Esophagus (tissue), 2 donors: ENCODE measurements around the gene DNAH6. TPM values are rescaled to one million over a fixed set of nuclear protein-coding genes. Genes with fewer than 3 reads are reported as not detected.
"Not testable (repeated sequence)": the region's sequence is repeated elsewhere in the genome, so short reads cannot be mapped to it uniquely, and the experiment has no call there.

Source experiments
- H3K27ac ChIP-seq, 2 donors: one replicate each; pipeline ENCODE4 v1.5.1; 2013; ENCODE audit warnings: low read depth in 2 of 2, mild to moderate bottlenecking in 2 of 2, inconsistent platforms in 1 of 2, low read length in 1 of 2, moderate library complexity in 1 of 2
- H3K27me3 ChIP-seq, 2 donors: one replicate each; pipeline ENCODE4 v1.6.1; 2013; ENCODE audit warnings: low read length in 2 of 2, control low read depth in 1 of 2, mild to moderate bottlenecking in 1 of 2; ENCODE audit not compliant: insufficient read depth in 2 of 2, control insufficient read depth in 1 of 2
- H3K36me3 ChIP-seq, 2 donors: one replicate each; pipeline ENCODE4 v1.6.1; 2013; ENCODE audit warnings: low read length in 1 of 2; ENCODE audit not compliant: control insufficient read depth in 2 of 2, insufficient read depth in 2 of 2
- H3K4me1 ChIP-seq, 2 donors: one replicate each; pipeline ENCODE4 v1.6.1; 2013; ENCODE audit warnings: low read length in 1 of 2; ENCODE audit not compliant: control insufficient read depth in 2 of 2, insufficient read depth in 2 of 2
- H3K4me3 ChIP-seq, 2 donors: one replicate each; pipeline ENCODE4 v1.5.1; 2013; ENCODE audit warnings: low read length in 2 of 2, mild to moderate bottlenecking in 2 of 2, low read depth in 1 of 2, moderate library complexity in 1 of 2
- H3K9me3 ChIP-seq, 2 donors: one replicate each; pipeline ENCODE4 v1.6.1; 2013; ENCODE audit warnings: mild to moderate bottlenecking in 2 of 2, low read depth in 1 of 2, low read length in 1 of 2, moderate library complexity in 1 of 2; ENCODE audit not compliant: control insufficient read depth in 2 of 2, insufficient read depth in 1 of 2
- whole genome bisulfite sequencing, 2 donors: extraction: QIAGEN DNeasy Blood & Tissue Kit; methylation state at CpG; one replicate each; pipeline ENCODE4 v1.1.7; 2013; 5-methylcytosine and 5-hydroxymethylcytosine counted together
- polyA plus RNA-seq, 2 donors: library from polyadenylated mRNA; stranded (reverse); fragments of 200-250 nt; gene quantifications; one replicate each; pipeline ENCODE4 v1.2.3, GENCODE V29; 2013
- donor health status: healthy with polysubstance abuse.
- donor health status: Bipolar disorder and iron deficiency.

Gene DNAH6
- polyA plus RNA-seq, 2 donors: 0.06 to 0.10 TPM

DNA sequence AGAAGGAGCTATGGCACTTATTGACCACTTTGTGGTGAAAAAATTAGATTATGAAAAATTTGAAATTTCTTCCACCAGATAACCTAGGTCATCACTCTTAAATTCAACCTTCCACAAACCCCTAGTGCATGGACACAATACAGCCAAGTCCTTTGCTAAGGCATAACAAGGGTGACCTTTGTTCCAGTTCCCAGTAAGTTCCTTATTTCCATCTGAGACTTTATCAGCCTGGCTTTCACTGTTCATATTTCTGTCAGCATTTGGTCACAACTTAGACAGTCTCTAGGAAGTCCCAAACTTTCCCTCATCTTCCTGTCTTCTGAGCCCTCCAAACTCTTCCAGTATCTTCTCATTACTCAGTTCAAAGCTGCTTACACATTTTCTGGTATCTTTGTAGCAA is 232.0 kb downstream of the DNAH6 start:
- Histone ChIP-seq H3K36me3 (no peaks in the 10 kb centered on the region), H3K27me3 (no peaks in the 10 kb centered on the region), H3K27ac (no peak overlapping the region), H3K4me1 (no peaks in the 10 kb centered on the region), H3K4me3 (no peak overlapping the region), H3K9me3 (no peaks in the 10 kb centered on the region)

DNA sequence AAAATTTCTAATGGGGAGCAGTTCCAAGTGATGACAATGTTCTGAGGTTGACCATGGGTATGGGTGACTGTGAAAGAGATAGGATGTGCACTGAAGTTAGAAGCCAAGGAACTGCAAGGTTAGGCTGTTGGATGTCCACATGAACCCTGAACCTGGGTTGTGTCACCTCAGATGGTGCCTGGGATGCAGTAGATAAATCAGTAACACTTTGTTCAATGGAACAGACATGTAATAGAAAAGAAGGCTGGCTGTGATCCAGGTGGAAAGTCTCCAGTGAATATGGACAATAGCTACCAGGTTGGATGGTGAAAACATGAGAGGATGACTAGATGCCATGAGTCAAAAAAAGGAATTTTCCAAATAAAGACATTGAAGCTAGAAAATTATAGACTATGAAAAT is 233.1 kb downstream of the DNAH6 start:
- Histone ChIP-seq H3K9me3 (no peaks in the 10 kb centered on the region), H3K27ac (no peak overlapping the region), H3K27me3 (no peaks in the 10 kb centered on the region), H3K36me3 (no peaks in the 10 kb centered on the region), H3K4me3 (no peak overlapping the region), H3K4me1 (no peaks in the 10 kb centered on the region)

GRCh38 chr2:84755096-84755495 is 238.8 kb downstream of the DNAH6 start:
- Histone ChIP-seq H3K9me3 (no peaks in the 10 kb centered on the region), H3K4me1 (no peaks in the 10 kb centered on the region), H3K27me3 (no peaks in the 10 kb centered on the region), H3K27ac (no peak overlapping the region), H3K36me3 (no peaks in the 10 kb centered on the region), H3K4me3 (no peak overlapping the region)
- whole genome bisulfite sequencing, 2 donors: 69 to 77% methylated on average over 1 of the region's 1 CpG

DNA sequence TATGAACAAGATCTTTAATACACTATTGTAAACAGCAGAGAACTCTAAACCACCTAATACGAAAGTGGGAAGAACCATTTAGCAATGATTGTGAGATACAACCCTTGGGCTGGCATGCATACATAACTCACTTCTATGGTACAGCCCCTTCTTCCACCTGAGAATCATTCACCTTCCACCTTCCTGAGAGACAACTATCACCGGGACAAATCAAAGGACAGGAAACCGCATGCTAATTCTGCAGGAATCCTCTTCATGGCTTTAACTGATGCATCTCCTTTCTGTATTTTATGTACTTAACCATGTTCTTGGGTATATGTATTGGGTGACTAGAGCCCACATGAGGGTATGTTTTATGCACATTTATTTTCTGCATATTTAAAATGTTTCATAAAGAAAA is 241.3 kb downstream of the DNAH6 start:
- no peaks in the 10 kb centered on the region for H3K9me3 ChIP-seq
- no peaks in the 10 kb centered on the region for H3K4me1 ChIP-seq
- no peaks in the 10 kb centered on the region for H3K27me3 ChIP-seq
- no peaks in the 10 kb centered on the region for H3K36me3 ChIP-seq
- 73 to 75% methylated on average over 3 of the region's 3 CpGs for WGBS, 2 donors
- no peak overlapping the region for H3K4me3 ChIP-seq
- no peak overlapping the region for H3K27ac ChIP-seq

- Histone ChIP-seq H3K27me3 (no peaks in the 10 kb centered on the region), H3K36me3 (no peaks in the 10 kb centered on the region), H3K9me3 (no peaks in the 10 kb centered on the region), H3K4me3 (no peak overlapping the region), H3K27ac (no peak overlapping the region), H3K4me1 (no peaks in the 10 kb centered on the region)
- WGBS, 2 donors: 69 to 74% methylated on average over 2 of the region's 2 CpGs
Measured at GRCh38 chr2:84766791-84767190, 250.5 kb downstream of the DNAH6 start.

GRCh38 chr2:84768840-84769239 is 252.5 kb downstream of the DNAH6 start:
- Histone ChIP-seq H3K36me3 (no peaks in the 10 kb centered on the region), H3K27ac (no peak overlapping the region), H3K27me3 (no peaks in the 10 kb centered on the region), H3K9me3 (no peaks in the 10 kb centered on the region), H3K4me3 (no peak overlapping the region), H3K4me1 (no peaks in the 10 kb centered on the region)
- WGBS, 2 donors: 90 to 92% methylated on average over 4 of the region's 4 CpGs

DNA sequence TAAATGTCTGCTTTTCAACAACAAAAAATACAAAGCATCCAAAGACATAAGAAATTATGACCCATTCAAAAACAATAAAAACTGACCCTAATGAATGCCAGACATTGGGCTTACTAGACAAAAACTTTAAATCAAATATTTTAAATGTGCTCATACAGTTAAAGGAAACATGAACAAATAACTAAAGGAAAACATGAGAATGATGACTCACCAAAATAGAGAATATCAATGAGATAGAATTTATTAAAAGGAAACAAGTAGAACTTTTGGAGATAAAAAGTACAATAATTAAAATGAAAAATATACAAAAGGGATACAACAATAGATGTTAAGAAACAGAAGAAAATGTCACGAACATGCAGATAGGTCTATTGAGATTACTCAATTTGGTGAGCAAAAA is 254.0 kb downstream of the DNAH6 start:
- no peak overlapping the region for H3K27ac ChIP-seq
- no peak overlapping the region for H3K4me3 ChIP-seq
- H3K9me3 ChIP-seq: no peaks in the 10 kb centered on the region
- H3K36me3 ChIP-seq: no peaks in the 10 kb centered on the region
- H3K27me3 ChIP-seq: no peaks in the 10 kb centered on the region
- no peaks in the 10 kb centered on the region for H3K4me1 ChIP-seq
- 85 to 96% methylated on average over 1 of the region's 1 CpG for WGBS, 2 donors

DNA sequence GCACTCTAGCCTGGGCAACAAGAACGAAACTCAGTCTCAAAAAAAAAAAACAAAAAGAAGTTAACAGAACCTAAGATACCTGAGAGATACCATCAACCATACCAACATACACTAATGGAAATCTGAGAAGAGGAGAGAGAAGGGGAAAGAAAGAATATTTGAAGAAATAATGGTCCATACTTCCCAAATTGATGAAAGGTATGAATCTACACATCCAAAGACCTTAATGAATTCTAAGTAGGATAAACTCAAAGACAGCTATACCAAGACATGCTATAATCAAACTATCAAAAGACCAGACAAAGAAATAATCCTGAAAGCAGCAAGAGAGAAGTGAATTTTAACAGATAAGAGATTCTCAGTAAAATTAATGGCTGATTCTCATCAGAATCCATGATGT is 255.0 kb downstream of the DNAH6 start:
- no peaks in the 10 kb centered on the region for H3K9me3 ChIP-seq
- no peaks in the 10 kb centered on the region for H3K27me3 ChIP-seq
- 81 to 94% methylated on average over 1 of the region's 1 CpG for WGBS, 2 donors
- H3K4me3 ChIP-seq: no peak overlapping the region
- H3K36me3 ChIP-seq: no peaks in the 10 kb centered on the region
- no peaks in the 10 kb centered on the region for H3K4me1 ChIP-seq
- no peak overlapping the region for H3K27ac ChIP-seq

DNA sequence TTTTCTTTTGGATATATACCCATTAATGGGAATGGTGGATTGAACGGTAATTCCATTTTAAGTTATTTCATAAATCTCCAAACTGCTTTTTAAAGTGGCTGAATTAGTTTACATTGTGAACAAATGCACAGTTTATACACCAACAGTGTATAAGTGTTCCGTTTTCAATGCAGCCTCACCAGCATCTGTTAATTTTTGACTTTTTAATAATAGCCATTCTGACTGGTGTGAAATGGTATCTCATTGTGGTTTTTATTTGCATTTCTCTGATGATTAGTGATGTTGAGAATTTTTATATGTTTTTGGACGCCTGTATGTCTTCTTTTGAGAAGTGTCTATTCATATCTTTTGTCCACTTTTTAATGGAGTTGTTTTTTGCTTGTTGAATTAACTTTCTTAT is 257.3 kb downstream of the DNAH6 start:
- H3K36me3 ChIP-seq, H3K27ac ChIP-seq, H3K27me3 ChIP-seq, H3K4me1 ChIP-seq, H3K9me3 ChIP-seq, H3K4me3 ChIP-seq: not testable (repeated sequence)
- WGBS, 2 donors: 71 to 77% methylated on average over 3 of the region's 3 CpGs

- no peaks in the 10 kb centered on the region for H3K9me3 ChIP-seq
- no peaks in the 10 kb centered on the region for H3K27me3 ChIP-seq
- H3K36me3 ChIP-seq: no peaks in the 10 kb centered on the region
- H3K4me3 ChIP-seq: no peak overlapping the region
- H3K4me1 ChIP-seq: no peaks in the 10 kb centered on the region
- 59 to 73% methylated on average over 1 of the region's 1 CpG for WGBS, 2 donors
- H3K27ac ChIP-seq: no peak overlapping the region
Measured at GRCh38 chr2:84776011-84776410, 259.7 kb downstream of the DNAH6 start.
